Calu3 (cell line): ENCODE results near the gene NTM. TPM values are rescaled to one million over a fixed set of nuclear protein-coding genes. Genes with fewer than 3 reads are reported as not detected.

Experiments used
- BruUV-seq: library from RNA; stranded (reverse); fragments of 400-500 nt; replicated peaks from 2 replicates; lab custom pipeline; 2021; lab: Mats Ljungman, UMichigan
- CTCF ChIA-PET: fragments of 300-600 bp; sonication (Branson Sonifier 250); formaldehyde crosslinking; loops from one replicate; lab custom pipeline; 2022; ENCODE audit warnings: antibody characterized with exemption; lab: Charles Lee
- DNase-seq: peaks from one replicate; pipeline ENCODE4 v3.0.0; 2022
- H3K27ac Mint-ChIP-seq: one replicate; pipeline ENCODE4 v1.8.0; 2022; ENCODE audit warnings: mixed read lengths; ENCODE audit not compliant: unreplicated experiment
- H3K27me3 Mint-ChIP-seq: one replicate; pipeline ENCODE4 v1.8.0; 2022; ENCODE audit warnings: mixed read lengths; ENCODE audit not compliant: unreplicated experiment
- H3K36me3 Mint-ChIP-seq: one replicate; pipeline ENCODE4 v1.8.0; 2022; ENCODE audit warnings: mild to moderate bottlenecking, moderate library complexity, mixed read lengths; ENCODE audit not compliant: insufficient read depth, unreplicated experiment
- H3K4me1 Mint-ChIP-seq: one replicate; pipeline ENCODE4 v1.8.0; 2022; ENCODE audit warnings: mild to moderate bottlenecking, low read depth, mixed read lengths; ENCODE audit not compliant: unreplicated experiment
- H3K4me3 Mint-ChIP-seq: one replicate; pipeline ENCODE4 v1.8.0; 2022; ENCODE audit warnings: mild to moderate bottlenecking, low read depth, moderate library complexity, mixed read lengths; ENCODE audit not compliant: unreplicated experiment
- H3K9me3 Mint-ChIP-seq: one replicate; pipeline ENCODE4 v1.8.0; 2022; ENCODE audit warnings: low read depth, mixed read lengths; ENCODE audit not compliant: unreplicated experiment
- CTCF ChIP-seq: fragments of 200-600 bp; IDR thresholded peaks from one replicate; pipeline ENCODE4 v1.8.0; 2022; ENCODE audit warnings: antibody characterized with exemption; ENCODE audit not compliant: unreplicated experiment
- intact Hi-C: fragments of 100-400 bp; cut with micrococcal nuclease; formaldehyde crosslinking; loops from one replicate; pipeline ENCODE4 v1.10.0; 2022; ENCODE audit not compliant: unreplicated experiment
- total RNA-seq: library from RNA; stranded (reverse); gene quantifications from 2 replicates; pipeline ENCODE4 v1.2.3, GENCODE V29; 2022

Gene NTM
- total RNA-seq, 1 experiment from 2014 or later: not detected

GRCh38 chr11:131611322-131611721 lies 240.9 kb downstream of the NTM start:
- Mint-ChIP-seq H3K9me3 (peaks cover 9% of the 10 kb centered on the region), H3K27ac (no peak overlapping the region), H3K27me3 (no peaks in the 10 kb centered on the region), H3K36me3 (no peaks in the 10 kb centered on the region), H3K4me1 (no peaks in the 10 kb centered on the region), H3K4me3 (no peak overlapping the region)
- no peak for TF ChIP-seq CTCF
- intact Hi-C loops: no loop called here
- no TSS peak for BruUV-seq
- no peak for DNase-seq
- CTCF ChIA-PET: interaction anchor here (1.0 kb wide), 1 partner anchor 11 kb away, joined by 8 read pairs; no protein-coding TSS in a partner anchor

- H3K4me1 Mint-ChIP-seq: no peaks in the 10 kb centered on the region
- TF ChIP-seq CTCF: no peak
- H3K27me3 Mint-ChIP-seq: no peaks in the 10 kb centered on the region
- no peak for DNase-seq
- peaks cover 9% of the 10 kb centered on the region for H3K9me3 Mint-ChIP-seq
- no peak overlapping the region for H3K4me3 Mint-ChIP-seq
- CTCF ChIA-PET: no interaction called here
- BruUV-seq: no TSS peak
- no peaks in the 10 kb centered on the region for H3K36me3 Mint-ChIP-seq
- intact Hi-C loops: no loop called here
- H3K27ac Mint-ChIP-seq: no peak overlapping the region
Observed at GRCh38 chr11:131612533-131612932, 242.1 kb downstream of the NTM start.

- Mint-ChIP-seq H3K27me3 (no peaks in the 10 kb centered on the region), H3K27ac (no peak overlapping the region), H3K36me3 (no peaks in the 10 kb centered on the region), H3K9me3 (peaks cover 4% of the 10 kb centered on the region), H3K4me1 (no peaks in the 10 kb centered on the region), H3K4me3 (no peak overlapping the region)
- no peak for TF ChIP-seq CTCF
- BruUV-seq: no TSS peak
- CTCF ChIA-PET: no interaction called here
- intact Hi-C loops: no loop called here
- DNase-seq: no peak
Observed at GRCh38 chr11:131614631-131615030, 244.2 kb downstream of the NTM start.

GRCh38 chr11:131615611-131616010 lies 245.2 kb downstream of the NTM start:
- Mint-ChIP-seq H3K36me3 (no peaks in the 10 kb centered on the region), H3K9me3 (peaks cover 4% of the 10 kb centered on the region), H3K4me3 (no peak overlapping the region), H3K27ac (no peak overlapping the region), H3K4me1 (no peaks in the 10 kb centered on the region), H3K27me3 (no peaks in the 10 kb centered on the region)
- no peak for TF ChIP-seq CTCF
- no peak for DNase-seq
- no TSS peak for BruUV-seq
- CTCF ChIA-PET: no interaction called here
- intact Hi-C loops: no loop called here
